ENCODE measurements around the gene CPOX.
"Not testable (repeated sequence)": the region's sequence is repeated elsewhere in the genome, so short reads cannot be mapped to it uniquely, and the experiment has no call there.

Gene CPOX

DNA sequence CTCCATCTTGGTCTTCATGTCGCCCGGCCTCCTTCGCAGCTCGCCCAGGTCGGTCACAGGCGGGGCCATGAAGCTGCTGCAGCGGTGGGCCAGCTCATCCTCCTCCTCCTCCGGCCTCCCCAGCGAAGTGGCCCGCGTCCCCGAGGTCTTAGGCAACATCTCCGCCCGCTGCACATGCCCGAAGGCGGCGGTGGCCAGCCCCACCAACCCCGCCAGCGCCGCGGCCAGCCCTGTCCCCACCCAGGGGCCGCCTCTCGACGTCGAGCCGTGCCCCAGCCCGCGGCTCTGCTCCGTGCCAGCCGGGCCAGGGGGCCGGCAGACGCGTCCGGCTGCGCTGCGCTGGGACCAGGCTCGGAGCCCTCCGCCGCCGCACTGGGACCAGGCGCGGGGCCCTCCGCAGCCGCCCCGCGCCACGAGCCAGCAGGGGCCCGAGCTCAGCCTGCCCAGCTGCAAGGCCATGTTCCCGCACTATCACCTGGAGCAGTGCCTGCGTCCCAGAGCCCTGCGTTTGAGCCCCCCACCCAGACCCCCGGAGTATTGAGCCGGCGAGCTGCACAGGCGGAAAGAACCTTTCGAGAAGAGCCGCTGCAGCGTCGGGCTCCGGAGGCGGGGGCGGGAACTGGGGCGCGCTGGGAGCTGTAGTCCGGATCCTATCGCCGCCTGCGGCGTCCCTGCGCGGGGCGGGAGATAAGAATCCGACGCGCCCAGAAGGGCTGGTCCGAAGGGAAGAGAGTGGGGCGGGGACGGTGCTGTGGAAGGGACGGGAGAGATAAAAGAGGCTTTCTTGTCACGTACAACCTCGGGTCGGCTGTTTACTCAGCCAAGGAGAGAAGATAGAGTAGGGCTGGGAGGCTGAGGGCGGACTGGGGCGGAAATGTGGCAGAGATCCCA is at the start of gene CPOX:
Gene CPOX, minus strand, starts transcription at position 566 of the 891 bp plus-strand sequence. Its CDS starts 107 bp downstream, at position 459.
- DNase-seq, result peak; percentile 78

DNA sequence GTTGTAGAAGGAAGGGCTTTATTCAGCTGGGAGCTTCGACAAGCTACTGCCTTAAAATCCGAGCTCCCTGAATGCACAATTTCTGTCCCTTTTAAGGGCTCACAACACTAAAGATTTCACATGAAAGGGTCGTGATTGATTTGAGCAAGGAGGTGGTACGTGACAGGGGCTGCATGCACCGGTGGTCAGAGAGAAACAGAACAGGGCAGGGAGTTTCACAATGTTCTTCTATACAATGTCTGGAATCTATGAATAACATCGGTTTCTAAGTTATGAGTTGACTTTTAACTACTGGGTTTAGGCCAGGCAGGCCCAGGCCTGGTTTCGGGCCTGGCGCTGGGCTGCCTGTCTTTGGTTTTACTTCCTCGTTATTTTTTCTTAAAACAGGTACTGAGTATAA is 49.4 kb upstream of the CPOX start:
- DNase-seq, result not testable (repeated sequence)

DNA sequence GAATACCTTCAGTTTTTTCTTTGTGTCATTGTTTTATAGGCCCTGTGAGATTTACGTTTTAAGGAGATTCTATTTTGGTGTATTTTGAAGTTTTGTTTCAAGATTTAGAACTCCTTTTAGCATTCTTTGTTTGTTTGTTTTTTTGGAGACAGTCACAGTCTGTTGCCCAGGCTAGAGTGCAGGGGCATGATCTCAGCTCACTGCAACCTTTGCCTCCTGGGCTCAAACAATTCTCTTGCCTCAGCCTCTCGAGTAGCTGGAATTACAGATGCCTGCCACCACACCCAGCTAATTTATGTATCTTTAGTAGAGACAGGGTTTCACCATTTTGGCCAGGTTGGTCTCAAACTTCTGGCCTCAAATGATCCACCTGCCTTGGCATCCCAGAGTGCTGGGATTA is 48.3 kb upstream of the CPOX start:
- not testable (repeated sequence) for DNase-seq

DNA sequence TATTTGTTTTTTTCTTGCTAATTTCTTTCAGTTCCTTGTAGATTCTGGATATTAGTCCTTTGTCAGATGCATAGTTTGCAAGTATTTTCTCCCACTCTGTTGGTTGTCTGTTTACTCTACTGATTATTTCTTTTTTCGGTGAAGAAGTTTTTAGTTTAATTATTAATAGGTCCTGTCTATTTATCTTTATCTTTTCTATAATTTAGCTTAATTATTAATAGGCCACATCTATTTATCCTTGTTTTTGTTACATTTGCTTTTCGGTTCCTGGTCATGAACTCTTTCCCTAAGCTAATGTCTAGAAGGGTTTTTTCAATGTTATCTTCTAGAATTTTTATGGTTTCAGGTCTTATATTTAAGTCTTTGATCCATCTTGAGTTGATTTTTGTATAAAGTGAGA is 45.1 kb upstream of the CPOX start:
- DNase-seq, result not testable (repeated sequence)

DNA sequence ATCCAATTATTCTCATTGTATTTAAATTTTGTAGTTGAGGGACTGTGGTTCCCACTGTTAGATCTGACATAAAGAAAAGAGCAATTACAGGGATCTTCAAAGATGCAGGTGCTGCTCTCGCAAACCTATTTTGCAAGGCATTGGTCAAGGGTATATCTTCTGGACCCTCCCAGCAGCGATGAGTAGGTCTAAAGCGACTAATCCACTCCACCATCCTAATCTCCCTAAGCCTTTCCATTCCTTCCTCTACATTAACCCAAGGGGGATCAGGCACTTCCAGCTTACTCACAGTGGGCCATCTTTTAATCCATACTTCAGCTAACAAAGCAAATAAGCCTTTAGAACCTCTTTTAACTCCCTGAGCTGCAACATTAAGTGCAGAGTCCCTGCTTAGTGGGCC is 37.0 kb upstream of the CPOX start:
- DNase-seq, result no peak

DNA sequence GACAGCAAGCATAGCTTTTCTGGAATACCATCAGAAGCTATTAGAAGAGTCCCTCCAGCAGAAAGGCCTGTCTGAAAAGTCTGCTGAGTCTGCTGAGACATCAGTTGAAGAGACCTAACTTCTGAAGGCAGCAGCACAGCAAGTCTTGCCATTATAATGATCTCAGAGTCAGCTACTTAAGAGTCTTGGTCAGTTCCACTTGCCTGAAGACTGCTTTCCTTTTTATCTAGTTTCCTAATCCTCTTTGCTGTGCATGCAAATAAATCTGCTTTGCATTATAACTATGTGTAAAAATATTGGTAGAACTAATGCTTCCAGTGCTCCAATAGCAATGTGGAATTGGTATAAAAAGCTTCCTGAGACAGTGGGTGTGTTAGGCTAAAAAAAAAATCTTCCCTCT is 34.9 kb upstream of the CPOX start:
- no peak for DNase-seq

DNA sequence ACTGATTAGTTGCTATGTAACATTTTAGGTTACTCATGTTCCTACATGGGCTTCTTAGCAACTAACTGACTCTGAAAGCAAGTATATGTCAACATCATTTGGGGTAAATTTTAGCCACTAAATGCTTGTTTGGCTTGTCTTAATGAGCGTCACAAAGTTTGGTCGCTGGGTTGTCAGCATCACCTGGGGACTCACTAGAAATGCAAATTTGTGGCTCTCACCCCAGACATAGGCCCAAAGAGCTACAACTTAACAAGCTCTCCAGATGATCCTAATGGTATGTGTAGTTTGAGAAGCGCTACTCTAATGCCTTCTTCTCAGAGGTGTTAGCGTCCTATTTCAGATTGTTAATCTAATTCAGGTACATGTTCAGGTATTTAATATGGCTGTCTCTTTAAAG is 32.7 kb upstream of the CPOX start:
- no peak for DNase-seq

DNA sequence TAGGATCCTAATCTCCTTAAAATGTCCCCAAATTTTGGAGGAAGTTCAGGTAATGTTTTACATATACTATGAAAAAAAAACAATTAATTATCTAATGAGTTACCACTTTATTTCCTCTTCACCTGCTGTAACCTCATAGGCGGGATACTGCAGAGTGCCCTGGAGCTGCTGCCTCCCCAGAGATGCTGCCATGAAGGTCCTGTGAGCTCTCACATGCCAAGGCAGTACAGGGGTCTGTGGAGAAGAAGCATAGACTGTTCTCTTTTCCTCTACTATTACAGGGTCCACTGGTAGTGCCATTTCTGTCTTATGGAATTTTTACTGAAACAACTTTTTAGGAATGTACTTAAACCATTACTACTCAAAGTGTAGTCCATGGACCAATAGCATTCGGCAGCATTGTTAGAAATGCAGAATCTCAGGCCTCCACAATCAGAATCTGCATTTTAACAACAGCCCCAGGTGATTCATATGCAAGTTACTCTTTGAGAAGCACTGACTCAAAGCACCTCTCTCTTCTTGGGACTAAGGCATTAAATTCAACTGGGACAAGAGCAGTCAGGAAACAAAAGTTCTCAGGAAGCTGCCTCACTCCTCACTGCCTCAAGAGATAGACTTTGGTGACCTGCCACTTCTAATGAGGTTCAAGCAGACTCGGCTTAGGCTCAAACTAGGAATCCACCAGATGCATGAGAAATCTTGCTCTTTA is 30.3 kb upstream of the CPOX start:
- no peak for DNase-seq

DNA sequence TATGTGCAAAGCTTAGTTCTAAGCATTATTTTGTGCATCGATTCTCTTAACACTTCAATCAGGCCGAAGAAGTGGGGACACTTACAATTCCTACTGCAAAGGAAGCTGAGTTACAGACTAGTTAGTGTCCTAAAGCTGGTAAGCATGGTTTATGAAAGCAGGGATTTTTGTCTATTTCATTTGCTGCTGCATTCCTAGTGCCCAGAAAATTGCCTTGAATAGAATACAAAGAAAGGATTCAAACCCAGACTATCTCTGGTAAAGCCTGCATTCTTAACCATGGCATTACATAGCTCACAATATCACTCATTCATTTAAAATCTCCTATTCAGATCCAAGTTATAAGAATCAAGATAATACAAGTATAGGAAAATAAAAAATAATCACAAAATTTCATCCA is 24.4 kb upstream of the CPOX start:
- no peak for DNase-seq

DNA sequence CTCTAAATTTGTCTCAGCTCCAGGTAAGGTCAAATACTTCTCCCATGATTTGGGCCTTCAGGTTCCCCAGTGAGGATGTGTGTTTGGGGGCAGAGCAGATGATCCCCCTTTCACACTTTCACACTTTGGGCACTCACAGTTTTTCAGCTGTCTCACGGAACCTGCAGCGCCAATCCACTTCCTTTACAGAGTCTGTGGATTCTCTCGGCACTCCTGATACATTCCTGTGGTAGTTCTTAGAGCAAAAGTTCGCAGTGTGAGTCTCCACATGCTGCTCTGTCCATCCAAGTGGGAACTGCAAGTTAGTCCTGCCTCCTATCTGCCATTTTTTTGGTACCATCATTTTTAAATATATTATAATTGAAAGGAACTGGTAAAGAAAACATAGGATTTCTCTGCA is 20.2 kb upstream of the CPOX start:
- no peak for DNase-seq

DNA sequence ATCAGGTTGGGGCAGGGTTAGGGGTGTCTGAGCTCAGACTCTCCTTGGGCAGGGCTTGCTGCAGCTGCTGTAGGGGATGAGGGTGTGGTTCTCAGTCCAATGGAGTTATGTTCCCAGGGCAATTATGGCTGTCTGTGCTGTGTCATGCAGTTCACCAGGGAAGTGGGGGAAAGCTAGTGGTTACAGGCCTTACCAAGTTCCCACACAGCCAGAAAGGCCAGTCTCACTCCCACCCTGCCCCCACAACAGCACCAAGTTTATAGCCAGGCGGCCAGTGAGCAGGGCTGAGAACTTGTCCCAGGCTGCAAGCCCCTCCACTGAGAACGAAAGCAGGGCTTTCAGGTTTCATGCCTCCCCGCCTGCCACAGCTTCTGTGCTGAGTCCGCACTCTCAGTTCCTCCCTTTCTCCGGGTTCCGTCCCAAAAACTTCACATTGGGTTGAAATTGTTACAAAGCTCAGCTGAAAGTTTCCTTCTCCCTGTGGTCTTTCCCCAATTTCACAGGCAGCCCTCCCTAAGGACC is 19.6 kb upstream of the CPOX start:
- DNase-seq, result no peak

DNA sequence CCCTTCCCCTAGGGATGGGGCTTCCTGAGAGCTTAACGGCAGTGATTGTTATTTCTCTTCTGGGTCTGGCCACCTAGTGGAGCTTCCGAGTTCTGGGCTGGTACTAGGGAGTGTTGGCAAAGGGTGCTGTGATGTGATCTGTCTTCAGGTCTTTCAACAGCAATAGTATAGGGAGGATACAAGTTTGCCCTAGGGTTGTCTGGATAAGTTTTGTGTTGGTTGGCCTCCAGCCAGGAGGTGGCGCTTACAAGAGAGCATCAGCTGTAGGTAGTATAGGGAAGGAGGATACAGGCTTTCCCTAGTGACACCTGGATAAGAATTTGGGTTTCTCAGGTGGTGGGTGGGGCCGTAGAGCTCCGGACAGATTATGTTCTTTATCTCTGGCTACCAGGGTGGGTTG is 19.2 kb upstream of the CPOX start:
- no peak for DNase-seq

DNA sequence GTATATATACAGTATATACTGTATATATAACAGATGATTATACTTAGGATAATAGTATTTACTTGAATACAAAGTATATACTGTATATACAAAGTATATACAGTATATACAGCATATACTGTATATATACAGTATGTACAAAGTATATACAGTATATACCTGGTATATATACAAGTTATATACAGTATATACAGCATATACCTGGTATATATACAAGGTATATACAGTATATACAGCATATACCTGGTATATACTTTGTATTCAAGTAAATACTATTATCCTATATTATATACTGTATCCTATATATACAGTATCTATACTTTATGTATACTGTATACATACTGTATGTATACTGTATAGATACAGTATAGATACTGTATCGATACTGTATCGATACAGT is 14.6 kb upstream of the CPOX start:
- DNase-seq, result no peak

DNA sequence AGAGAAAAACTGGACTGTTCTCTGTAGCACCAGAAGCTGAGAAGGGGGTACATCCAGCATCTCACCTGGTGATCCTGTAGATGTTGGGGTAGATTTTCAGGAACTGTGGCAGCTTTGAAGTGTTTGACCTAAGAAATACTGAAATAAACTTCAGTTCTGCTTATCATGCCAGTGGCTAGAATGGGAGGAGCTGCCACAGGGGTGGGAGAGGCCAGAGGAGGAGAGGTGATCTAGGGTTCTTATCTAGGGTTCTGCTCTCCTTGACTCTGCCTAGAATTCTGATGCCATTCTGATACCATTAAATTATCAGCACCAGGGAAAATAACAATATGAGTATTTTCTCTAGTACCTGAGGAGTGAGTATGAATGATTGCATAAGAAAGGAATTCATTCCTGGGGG is 10.2 kb upstream of the CPOX start:
- DNase-seq, result no peak

DNA sequence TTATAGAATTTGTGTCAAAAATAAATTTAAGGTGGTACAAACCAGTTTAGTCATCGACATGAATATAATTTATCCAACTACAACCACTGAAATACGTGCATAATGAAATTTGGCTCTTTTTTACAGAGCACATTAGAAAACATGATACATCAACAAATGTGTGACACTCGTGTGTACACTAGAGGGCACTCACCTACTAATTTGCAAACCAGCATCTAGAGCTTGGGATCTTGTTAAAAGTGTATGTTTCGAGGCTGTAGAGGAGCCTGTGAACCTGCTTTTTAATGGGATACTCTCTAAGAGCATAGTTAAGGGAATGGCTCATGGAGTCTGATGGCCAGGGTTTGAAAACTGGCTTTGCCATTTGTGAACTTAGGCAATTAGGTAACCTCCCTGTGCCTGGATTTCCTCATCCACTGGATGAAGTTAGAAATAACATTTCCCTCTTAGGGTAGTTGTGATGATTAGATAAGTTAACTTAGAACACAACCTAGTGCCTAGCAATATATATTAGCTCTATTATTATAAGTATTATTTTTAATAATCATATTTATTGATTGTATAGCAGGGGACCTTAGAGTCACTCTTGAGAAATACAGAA is 8.8 kb upstream of the CPOX start:
- DNase-seq, result peak; percentile 34

DNA sequence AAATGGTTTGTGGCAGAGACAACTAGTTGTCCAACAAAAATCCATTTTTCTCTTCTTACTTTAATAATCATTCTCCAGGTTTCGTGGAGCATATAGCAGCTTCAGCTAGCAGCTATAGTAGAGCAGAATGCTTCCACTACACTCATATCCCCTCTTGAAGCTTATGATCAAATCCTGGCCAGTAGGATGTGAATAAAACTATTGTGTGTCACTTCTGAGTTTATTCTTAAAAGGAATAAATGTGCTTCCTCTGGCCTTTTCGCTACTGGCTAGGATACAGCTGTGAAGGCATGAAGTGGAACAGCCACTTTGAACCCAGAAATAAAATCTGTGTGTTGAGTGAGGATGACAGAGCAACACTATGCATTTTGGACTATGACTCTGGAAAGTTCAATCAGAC is 7.8 kb upstream of the CPOX start:
- DNase-seq, result no peak

DNA sequence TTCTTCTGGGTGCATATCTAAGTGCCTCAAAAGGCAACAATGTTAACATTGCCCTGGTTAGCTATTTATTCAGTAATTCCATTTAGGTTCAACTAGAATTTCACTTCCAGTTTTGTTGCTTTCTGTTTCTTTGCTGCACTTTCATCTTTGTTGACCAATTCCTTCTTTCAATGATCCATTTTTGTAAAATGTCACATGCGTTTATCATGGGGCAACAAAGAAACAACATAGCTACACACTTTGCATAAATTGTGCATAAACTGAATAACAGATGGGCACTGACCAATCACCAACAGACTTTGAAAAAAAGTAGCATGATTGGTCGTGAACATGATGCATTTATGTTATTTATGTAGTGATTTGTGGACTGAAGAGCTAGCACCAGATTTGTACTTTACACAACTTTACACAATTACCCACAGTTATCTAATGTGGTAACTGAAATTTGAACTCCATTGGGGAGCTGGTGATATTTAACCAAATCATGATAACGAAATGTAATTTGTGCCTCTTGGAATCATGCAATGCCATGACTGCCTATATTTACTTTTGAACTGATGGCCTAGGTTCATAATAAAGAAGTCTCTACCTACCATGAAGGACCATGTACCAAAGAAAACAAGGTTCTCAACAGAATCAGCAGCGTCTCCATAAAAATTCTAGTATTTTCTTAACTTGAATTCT is 7.1 kb upstream of the CPOX start:
- no peak for DNase-seq

DNA sequence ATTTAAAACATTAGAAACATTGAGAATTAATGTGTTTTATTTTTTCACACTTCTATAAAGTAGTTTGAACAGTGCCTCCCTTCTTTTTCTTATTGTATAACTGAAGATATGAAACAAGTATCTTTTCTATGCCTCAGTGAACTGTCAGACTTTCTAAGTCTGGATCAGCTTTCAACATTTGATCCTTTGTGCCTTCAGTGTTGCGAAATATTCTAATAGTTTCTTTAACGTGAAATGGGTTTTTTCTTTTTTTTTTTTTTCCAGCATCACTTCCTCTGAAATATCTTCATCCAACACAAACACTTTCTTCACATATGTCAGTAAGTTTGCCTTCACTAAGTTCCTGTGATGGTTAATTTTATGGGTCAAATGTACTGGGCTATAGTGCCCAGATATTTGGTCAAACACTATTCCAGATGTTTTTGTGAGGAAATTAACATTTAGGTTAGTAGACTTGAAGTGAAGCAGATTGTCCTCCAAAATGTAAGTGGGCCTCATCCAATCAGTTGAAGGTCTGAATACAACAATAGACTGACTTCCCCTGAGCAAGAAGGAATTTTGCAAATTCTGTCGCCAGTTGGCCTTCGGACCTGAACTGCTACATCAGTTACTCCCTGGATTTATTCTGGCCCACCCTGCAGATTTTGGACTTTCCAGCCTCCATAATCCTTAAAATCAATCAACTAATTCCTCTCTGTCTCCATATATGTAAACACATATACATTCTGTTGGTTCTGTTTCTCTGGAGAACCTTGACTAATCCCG is 6.4 kb upstream of the CPOX start:
- DNase-seq, result no peak

DNA sequence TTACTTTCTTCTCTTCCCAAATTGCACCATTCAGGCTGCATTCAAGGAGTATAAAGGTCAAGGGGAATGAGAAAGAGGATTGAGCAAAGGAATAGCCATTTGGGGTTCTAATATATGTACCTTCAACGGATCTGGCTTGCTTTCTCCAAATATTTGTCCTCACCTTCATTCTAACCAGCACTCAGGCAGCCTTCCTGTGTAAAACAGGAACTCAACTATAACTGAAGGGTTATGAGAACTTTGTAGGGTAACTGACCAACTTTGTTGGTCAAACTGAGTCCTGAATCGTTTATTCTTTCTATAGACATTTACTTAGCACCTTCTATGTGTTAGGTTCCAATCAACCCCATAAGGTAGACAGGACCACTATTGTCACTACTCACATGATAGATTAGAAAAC is 5.1 kb upstream of the CPOX start:
- DNase-seq, result no peak

DNA sequence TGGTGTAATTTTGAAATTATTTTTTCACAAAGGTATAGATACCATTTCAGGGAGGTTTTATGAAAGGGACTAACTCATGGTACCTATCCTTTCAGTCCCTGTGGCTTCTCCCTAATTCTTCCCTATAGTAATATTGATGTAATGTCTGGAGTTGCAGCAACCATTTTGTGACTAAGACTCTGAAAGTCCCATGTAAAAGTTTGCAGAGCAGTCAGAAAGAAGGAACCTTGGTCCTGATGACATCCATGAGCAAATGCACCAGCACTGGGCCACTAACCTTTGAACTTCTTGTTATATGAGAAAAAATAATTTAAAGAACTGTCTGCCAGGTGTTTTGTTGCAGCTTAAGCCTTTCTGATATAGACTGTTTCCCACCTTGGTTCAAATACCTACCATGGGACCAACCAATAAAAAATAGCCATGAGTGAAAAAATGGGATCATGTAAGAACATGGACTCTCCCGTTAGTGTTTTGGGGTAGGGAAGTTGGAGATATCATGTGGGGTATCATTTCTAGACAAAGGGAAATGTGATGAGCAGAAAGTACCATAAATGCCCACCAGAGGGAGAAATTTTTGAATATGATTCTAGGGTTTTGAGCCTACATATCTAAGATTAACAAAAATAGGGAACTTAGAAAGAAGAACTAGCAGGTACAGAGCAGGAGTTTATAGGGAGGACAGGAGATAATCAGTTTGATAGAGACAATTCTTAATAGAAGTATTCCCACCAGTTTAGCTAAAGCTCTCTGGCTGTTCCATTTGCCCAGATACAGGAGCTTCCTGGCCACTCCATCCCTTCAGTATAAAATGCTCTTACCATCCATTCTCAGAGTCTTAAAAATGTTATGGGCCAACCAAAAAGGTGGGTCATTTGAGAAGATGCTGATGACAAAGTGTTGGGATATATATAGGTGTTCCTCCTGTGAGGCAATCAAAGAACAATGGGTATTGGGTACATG is 3.4 kb upstream of the CPOX start:
- peak; percentile 22 for DNase-seq

DNA sequence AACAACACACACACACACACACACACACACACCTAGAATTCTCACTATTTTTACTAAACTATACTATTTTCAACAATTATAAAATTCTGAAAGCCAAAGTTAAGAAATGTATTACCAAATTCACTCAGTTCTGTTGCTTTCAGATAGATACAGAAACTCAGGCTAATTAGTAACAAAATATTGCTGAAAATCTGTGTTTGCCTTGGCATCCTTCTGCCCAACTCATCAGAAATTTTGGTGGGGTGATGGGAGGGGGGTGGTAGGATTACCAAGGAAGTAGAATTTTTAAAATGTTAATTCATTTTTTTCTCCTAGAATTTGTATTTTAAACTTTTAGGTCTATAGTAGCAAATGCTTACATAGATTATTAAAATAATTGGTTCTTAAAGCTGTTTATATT is 2.7 kb upstream of the CPOX start:
- DNase-seq, result no peak
